SJCRH30 (cell line): ENCODE data around the gene CAMK2N2. TPM values are rescaled to one million over a fixed set of nuclear protein-coding genes. Genes with fewer than 3 reads are reported as not detected.

ENCODE experiments used
- DNase-seq, 2 experiments: peaks; one replicate each; pipeline ENCODE4 v3.0.0-alpha.2; 2015 to 2020
- H3K27ac ChIP-seq: fragments of 250-450 bp; sonication (Bioruptor Pico); 2 replicates; pipeline ENCODE4 v1.5.1; 2020; ENCODE audit warnings: mild to moderate bottlenecking, moderate library complexity
- H3K27me3 ChIP-seq: fragments of 250-450 bp; sonication (Bioruptor Pico); 2 replicates; pipeline ENCODE4 v1.5.1; 2020; ENCODE audit warnings: mild to moderate bottlenecking, moderate library complexity
- H3K36me3 ChIP-seq: fragments of 250-450 bp; sonication (Bioruptor Pico); 2 replicates; pipeline ENCODE4 v1.5.1; 2020; ENCODE audit warnings: mild to moderate bottlenecking, moderate library complexity
- H3K4me1 ChIP-seq: fragments of 250-450 bp; sonication (Bioruptor Pico); 2 replicates; pipeline ENCODE4 v1.5.1; 2020; ENCODE audit warnings: mild to moderate bottlenecking, moderate library complexity
- H3K4me3 ChIP-seq: fragments of 250-450 bp; sonication (Bioruptor Pico); 2 replicates; pipeline ENCODE4 v1.5.1; 2020; ENCODE audit warnings: mild to moderate bottlenecking, moderate library complexity
- H3K9me3 ChIP-seq: fragments of 250-450 bp; sonication (Bioruptor Pico); replicated peaks from 2 replicates; pipeline ENCODE4 v1.5.1; 2020; ENCODE audit warnings: mild to moderate bottlenecking, moderate library complexity
- total RNA-seq: library from RNA; depleted of rRNA; stranded (reverse); fragments of >200 nt; shearing (Covaris generic); gene quantifications from 2 replicates; pipeline ENCODE4 v1.2.3, GENCODE V29; 2014

Gene CAMK2N2
- total RNA-seq, 1 experiment from 2014 or later: 6.0 TPM

GRCh38 chr3:184239708-184240107 lies 21.6 kb downstream of the CAMK2N2 start:
- Histone ChIP-seq H3K4me1 (peaks cover 3% of the 10 kb centered on the region), H3K27ac (no peak overlapping the region), H3K27me3 (no peaks in the 10 kb centered on the region), H3K9me3 (no peaks in the 10 kb centered on the region), H3K36me3 (peaks cover 4% of the 10 kb centered on the region; the same call in 1 of the 2 replicates), H3K4me3 (no peak overlapping the region)
- no peak for DNase-seq

- H3K27me3 ChIP-seq: no peaks in the 10 kb centered on the region
Measured at GRCh38 chr3:184239221-184239620, 22.1 kb downstream of the CAMK2N2 start.

GRCh38 chr3:184238246-184238818 lies 23.0 kb downstream of the CAMK2N2 start:
- Histone ChIP-seq H3K4me3 (no peak overlapping the region), H3K27me3 (no peaks in the 10 kb centered on the region), H3K9me3 (no peaks in the 10 kb centered on the region), H3K4me1 (peaks cover 13% of the 10 kb centered on the region), H3K27ac (no peak overlapping the region), H3K36me3 (0 out of 2 replicates have a peak, but pooled peaks cover 4% of the 10 kb centered on the region)
- DNase-seq: no peak

More at GRCh38 chr3:184239221-184239620, 22.1 kb downstream of the CAMK2N2 start:
- no peak overlapping the region for H3K27ac ChIP-seq
- H3K4me3 ChIP-seq: no peak overlapping the region
- no peaks in the 10 kb centered on the region for H3K9me3 ChIP-seq
- DNase-seq: no peak
- peaks cover 7% of the 10 kb centered on the region for H3K4me1 ChIP-seq
- H3K36me3 ChIP-seq: 0 out of 2 replicates have a peak, but pooled peaks cover 4% of the 10 kb centered on the region

GRCh38 chr3:184237807-184238206 lies 23.5 kb downstream of the CAMK2N2 start:
- no peaks in the 10 kb centered on the region for H3K9me3 ChIP-seq
- no peak overlapping the region for H3K27ac ChIP-seq

GRCh38 chr3:184237211-184237610 lies 24.1 kb downstream of the CAMK2N2 start:
- no peaks in the 10 kb centered on the region for H3K36me3 ChIP-seq
- H3K27ac ChIP-seq: no peak overlapping the region
- no peak overlapping the region for H3K4me3 ChIP-seq
- no peak for DNase-seq
- no peaks in the 10 kb centered on the region for H3K27me3 ChIP-seq
- H3K4me1 ChIP-seq: peaks cover 16% of the 10 kb centered on the region
- no peaks in the 10 kb centered on the region for H3K9me3 ChIP-seq

More at GRCh38 chr3:184237807-184238206, 23.5 kb downstream of the CAMK2N2 start:
- Histone ChIP-seq H3K4me1 (peaks cover 13% of the 10 kb centered on the region), H3K27me3 (no peaks in the 10 kb centered on the region), H3K36me3 (no peaks in the 10 kb centered on the region), H3K4me3 (no peak overlapping the region)
- no peak for DNase-seq

GRCh38 chr3:184236636-184237035 lies 24.7 kb downstream of the CAMK2N2 start:
- H3K4me1 ChIP-seq: peaks cover 17% of the 10 kb centered on the region
- no peaks in the 10 kb centered on the region for H3K9me3 ChIP-seq
- no peak overlapping the region for H3K4me3 ChIP-seq
- H3K27me3 ChIP-seq: no peaks in the 10 kb centered on the region
- DNase-seq: no peak
- no peaks in the 10 kb centered on the region for H3K36me3 ChIP-seq
- H3K27ac ChIP-seq: no peak overlapping the region

- H3K9me3 ChIP-seq: no peaks in the 10 kb centered on the region
- peaks cover 17% of the 10 kb centered on the region for H3K4me1 ChIP-seq
- H3K27me3 ChIP-seq: no peaks in the 10 kb centered on the region
- H3K36me3 ChIP-seq: no peaks in the 10 kb centered on the region
- H3K27ac ChIP-seq: no peak overlapping the region
- DNase-seq: no peak
- no peak overlapping the region for H3K4me3 ChIP-seq
Measured at GRCh38 chr3:184236033-184236410, 25.3 kb downstream of the CAMK2N2 start.

GRCh38 chr3:184235381-184236032 lies 25.8 kb downstream of the CAMK2N2 start:
- H3K27ac ChIP-seq: no peak overlapping the region
- no peak overlapping the region for H3K4me3 ChIP-seq
- DNase-seq: peak in 1 of 2 experiments; percentile 30

GRCh38 chr3:184234671-184235380 lies 26.5 kb downstream of the CAMK2N2 start:
- no peaks in the 10 kb centered on the region for H3K27me3 ChIP-seq
- DNase-seq: peak; percentile 74 to 80
- no peaks in the 10 kb centered on the region for H3K9me3 ChIP-seq

More at GRCh38 chr3:184235381-184236032, 25.8 kb downstream of the CAMK2N2 start:
- Histone ChIP-seq H3K4me1 (peaks cover 17% of the 10 kb centered on the region), H3K27me3 (no peaks in the 10 kb centered on the region), H3K9me3 (no peaks in the 10 kb centered on the region), H3K36me3 (no peaks in the 10 kb centered on the region)

GRCh38 chr3:184234224-184234623 lies 27.1 kb downstream of the CAMK2N2 start:
- H3K27ac ChIP-seq: peak overlapping the region; percentile 31; the same call in 1 of the 2 replicates
- H3K9me3 ChIP-seq: no peaks in the 10 kb centered on the region
- H3K36me3 ChIP-seq: no peaks in the 10 kb centered on the region
- peaks cover 17% of the 10 kb centered on the region for H3K4me1 ChIP-seq
- no peak overlapping the region for H3K4me3 ChIP-seq
- peak; percentile 60 for DNase-seq
- H3K27me3 ChIP-seq: no peaks in the 10 kb centered on the region

More at GRCh38 chr3:184234671-184235380, 26.5 kb downstream of the CAMK2N2 start:
- peaks cover 17% of the 10 kb centered on the region for H3K4me1 ChIP-seq
- H3K36me3 ChIP-seq: no peaks in the 10 kb centered on the region
- H3K27ac ChIP-seq: peak overlapping the region; percentile 31; the same call in 1 of the 2 replicates
- no peak overlapping the region for H3K4me3 ChIP-seq

- Histone ChIP-seq H3K27me3 (0 out of 2 replicates have a peak, but pooled peaks cover 4% of the 10 kb centered on the region), H3K9me3 (no peaks in the 10 kb centered on the region), H3K4me1 (peaks cover 17% of the 10 kb centered on the region), H3K4me3 (no peak overlapping the region), H3K27ac (no peak overlapping the region), H3K36me3 (no peaks in the 10 kb centered on the region)
- DNase-seq: no peak
Measured at GRCh38 chr3:184233127-184233843, 28.1 kb downstream of the CAMK2N2 start.

GRCh38 chr3:184231671-184232070 lies 29.7 kb downstream of the CAMK2N2 start:
- no peak overlapping the region for H3K27ac ChIP-seq
- peaks cover 17% of the 10 kb centered on the region for H3K4me1 ChIP-seq
- H3K9me3 ChIP-seq: no peaks in the 10 kb centered on the region
- DNase-seq: no peak
- H3K36me3 ChIP-seq: no peaks in the 10 kb centered on the region
- H3K4me3 ChIP-seq: no peak overlapping the region
- 0 out of 2 replicates have a peak, but pooled peaks cover 4% of the 10 kb centered on the region for H3K27me3 ChIP-seq

GRCh38 chr3:184230603-184231528 lies 30.5 kb downstream of the CAMK2N2 start:
- no peak for DNase-seq
- Histone ChIP-seq H3K27me3 (0 out of 2 replicates have a peak, but pooled peaks cover 4% of the 10 kb centered on the region), H3K9me3 (no peaks in the 10 kb centered on the region), H3K4me1 (peaks cover 17% of the 10 kb centered on the region; the same call in 1 of the 2 replicates), H3K36me3 (no peaks in the 10 kb centered on the region), H3K4me3 (no peak overlapping the region), H3K27ac (no peak overlapping the region)
